GM21360 (cell line): ENCODE data around the gene GRK5.
"Not testable (repeated sequence)": the region's sequence is repeated elsewhere in the genome, so short reads cannot be mapped to it uniquely, and the experiment has no call there.

ENCODE experiments used
- ATAC-seq: cut with Tn5 transposase; IDR thresholded peaks from one replicate; pipeline ENCODE4 v1.9.1; 2021; ENCODE audit warnings: mild to moderate bottlenecking, moderate library complexity; ENCODE audit not compliant: unreplicated experiment

The GRK5 gene

DNA sequence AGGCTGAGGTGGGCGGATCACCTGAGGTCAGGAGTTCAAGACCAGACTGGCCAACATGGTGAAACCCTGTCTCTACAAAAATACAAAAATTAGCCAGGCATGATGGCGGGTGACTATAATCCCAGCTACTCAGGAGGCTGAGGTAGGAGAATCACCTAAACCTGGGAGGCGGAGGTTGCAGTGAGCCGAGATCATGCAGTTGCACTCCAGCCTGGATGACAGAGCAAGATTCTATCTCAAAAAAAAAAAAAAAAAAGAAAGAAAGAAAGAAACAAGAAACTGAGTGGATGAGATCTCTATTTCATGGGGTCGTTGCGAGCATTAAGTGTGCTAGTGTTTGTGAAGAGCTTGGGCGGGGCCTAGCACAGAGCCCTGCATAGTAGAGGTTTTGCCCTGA, 65.0 kb downstream of the GRK5 start:
- not testable (repeated sequence) for ATAC-seq

DNA sequence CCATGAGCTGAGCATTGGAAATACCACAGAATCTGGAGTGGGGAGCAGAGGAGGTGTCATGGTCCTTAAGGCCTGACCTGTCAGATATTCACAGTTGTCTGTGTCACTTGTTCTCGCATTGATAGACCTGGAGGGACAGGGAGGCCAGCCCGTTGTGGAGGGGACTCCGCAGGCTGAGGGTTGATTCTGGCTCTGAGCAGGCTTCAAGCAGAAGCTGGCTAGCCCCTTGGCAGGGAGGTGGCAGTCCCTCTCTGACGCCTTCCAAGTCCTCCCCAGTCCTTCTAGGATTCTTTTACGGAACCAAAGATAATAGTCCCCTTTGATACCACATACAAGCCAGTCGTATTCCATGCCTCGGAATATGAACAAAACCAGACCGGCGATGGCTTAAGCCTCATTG, 65.4 kb downstream of the GRK5 start:
- no peak for ATAC-seq

DNA sequence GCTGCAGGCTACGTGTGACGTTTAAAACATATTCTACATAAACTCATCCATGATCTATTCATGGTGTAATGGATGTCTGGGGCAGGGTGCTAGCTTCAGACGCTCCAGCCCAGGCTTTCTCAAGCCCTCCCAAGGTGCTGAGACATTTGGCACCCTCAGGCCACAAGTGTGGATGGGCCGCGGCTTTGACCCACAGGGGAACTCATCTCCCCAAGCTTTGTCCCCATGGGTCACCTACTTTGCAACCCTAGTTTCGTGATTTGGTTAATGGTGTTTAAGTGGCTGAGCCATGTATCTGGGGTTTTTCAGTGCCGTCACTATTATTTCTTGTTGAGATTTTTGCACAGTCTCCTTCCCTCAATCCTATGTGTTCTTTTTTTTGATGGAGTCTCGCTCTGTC, 66.0 kb downstream of the GRK5 start:
- ATAC-seq: no peak

DNA sequence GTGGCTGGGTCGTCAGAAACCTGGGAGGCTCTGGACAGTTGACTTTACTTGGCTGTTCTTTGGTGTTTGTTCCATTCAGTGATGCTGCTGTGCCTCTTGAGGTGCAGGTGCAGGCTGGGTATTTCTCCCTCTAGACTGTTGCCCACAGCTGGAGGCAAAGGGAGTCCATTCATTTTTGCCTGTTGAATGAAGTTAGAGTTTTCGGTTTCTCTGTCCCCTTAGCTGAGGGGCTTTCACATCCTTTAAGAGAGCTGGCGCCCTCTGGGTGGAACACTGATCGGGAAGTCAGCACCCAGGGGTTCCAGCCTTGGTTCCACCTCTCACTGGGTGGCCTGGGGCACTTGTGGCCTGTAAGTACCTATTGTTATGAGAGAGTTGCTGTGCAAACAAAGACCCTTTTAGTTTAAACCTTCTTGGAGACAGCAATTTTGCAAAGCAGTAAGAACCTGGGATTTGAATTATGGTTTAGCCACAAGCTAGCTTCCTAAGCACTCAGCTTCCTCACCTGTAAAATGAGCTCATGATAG, 67.2 kb downstream of the GRK5 start:
- ATAC-seq: no peak

DNA sequence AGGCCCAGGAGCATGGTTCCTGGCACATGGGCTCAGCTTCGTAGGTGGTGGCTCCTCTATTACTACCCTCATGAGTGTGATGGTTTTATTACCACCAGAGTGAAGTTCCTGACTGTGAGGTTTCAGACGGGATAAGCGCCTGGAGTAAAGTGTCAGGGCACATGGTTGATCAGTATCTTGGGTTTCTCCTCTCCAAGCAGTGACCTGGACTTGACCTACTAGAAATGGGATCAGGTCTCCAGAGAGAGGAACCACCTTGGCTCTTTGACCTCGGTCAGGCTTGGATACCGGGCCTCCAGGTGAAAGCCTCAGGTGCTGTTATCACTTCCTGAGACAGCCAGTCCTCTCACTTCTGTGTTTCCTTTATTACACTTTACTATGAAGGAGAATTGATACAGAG, 67.7 kb downstream of the GRK5 start:
- ATAC-seq: no peak

DNA sequence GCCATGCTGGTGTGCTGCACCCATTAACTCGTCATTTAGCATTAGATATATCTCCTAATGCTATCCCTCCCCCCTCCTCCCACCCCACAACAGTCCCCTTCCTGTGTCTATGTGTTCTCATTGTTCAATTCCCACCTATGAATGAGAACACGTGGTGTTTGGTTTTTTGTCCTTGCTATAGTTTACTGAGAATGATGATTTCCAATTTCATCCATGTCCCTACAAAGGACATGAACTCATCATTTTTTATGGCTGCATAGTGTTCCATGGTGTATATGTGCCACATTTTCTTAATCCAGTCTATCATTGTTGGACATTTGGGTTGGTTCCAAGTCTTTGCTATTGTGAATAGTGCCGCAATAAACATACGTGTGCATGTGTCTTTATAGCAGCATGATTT, 68.8 kb downstream of the GRK5 start:
- not testable (repeated sequence) for ATAC-seq

DNA sequence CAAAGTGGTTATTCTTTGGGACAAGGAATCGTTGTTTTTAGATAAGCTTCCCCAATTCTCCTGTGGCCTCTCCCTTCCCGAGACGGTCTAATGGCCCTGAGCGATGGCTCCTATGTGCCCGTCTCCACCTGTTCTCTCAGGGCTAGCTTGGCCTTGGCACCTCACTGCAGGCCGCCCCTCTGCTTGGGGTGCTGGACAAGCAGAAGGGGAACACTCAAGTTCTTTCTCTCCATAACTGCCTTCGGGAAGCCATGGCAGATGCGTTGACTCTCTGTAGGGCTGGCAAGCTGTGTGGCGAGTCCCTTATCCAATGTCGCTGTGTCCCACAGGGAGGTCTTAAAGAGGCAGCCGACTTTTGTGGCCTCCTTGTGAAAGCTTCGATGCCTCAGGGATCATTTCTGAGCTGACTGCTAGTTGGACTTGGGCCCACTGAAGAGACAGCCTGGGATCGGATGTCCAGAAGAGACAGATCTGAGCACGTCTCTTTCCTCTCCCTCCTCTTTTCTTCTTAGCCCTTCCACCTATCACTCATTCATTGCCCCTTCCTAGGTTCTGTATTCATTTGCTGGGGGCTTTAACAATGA, 70.8 kb downstream of the GRK5 start:
- no peak for ATAC-seq

DNA sequence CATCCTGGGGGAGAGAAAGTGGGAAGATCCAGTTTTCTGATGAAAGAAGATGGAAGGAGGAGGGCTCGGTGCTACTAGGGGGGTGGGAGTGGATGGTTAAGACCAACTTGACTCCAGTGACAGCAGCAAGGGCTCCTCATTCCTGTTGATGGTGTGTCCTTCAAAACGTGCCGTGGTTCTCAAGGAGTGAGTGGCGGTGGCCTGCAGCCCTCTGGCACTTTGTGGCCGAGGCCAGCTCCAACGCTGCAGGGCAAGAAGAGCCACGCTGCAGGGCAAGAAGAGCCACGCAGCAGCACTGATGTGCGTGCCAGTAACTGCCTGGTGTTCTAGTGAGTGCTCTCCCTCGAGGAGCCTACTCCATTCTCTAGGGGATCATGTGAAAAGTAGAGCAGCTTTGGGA, 72.1 kb downstream of the GRK5 start:
- ATAC-seq: no peak

DNA sequence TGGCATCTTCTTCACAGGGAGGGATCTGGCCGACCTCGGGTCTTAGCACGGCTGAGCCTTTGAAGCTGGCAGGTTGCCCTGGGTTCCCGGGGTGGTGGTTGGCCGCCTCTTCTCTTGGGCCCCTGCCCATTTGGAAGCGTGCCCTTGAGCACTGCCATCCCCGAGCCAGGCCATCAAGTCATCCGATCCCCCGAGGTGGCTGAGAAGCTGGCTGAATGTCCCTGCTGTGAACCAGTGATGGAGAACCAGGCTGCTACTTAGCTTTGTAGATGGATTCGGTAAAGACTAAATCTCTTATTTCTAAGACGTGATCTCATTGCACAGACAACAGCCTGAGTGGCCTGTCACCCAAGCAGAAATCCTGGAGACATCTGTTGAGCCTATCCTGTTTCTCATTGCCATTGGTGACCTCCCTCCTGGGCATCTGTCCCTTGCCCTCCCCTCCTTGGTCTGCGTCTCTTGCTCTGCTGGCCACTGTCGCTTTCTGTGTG, 74.3 kb downstream of the GRK5 start:
- no peak for ATAC-seq

DNA sequence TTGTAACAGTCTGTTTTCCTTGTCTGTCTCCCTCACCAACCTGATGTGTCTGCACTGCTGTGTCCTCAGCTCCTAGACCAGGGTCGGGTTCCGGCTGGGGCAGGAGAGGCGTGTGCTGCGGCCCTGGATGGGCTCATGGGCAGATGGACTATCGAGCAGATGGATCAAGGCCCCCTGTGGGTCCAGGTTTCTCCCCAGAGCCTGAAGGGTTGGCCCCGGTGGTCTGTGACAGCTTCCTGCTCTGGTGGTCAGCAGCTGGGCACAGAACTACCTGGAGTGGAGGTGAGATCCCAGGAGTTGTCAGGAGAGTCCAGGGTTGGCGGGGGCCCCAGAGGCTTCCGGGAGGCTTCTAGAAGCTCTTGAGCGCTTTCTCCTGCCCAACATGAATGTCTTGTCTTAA, 75.1 kb downstream of the GRK5 start:
- no peak for ATAC-seq

DNA sequence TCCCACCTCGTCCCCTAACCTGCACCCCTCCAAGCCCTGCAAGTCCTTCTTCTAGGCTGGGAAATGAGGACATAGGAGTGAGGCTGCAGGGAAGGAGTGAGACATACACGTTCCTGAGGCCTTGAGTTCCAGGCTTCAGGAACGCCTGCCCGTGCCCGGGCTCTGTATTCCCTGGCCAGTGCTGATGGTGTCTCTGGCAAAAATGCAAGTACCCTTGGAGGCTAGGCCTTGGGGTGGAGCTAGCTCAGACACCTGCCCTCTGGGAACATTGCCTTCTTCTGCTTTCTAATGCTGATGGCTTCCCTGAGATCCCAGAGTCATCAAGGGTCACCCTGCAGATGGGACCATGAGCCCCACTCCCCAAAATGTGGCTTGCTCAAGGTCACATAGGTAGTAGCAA, 76.0 kb downstream of the GRK5 start:
- no peak for ATAC-seq

DNA sequence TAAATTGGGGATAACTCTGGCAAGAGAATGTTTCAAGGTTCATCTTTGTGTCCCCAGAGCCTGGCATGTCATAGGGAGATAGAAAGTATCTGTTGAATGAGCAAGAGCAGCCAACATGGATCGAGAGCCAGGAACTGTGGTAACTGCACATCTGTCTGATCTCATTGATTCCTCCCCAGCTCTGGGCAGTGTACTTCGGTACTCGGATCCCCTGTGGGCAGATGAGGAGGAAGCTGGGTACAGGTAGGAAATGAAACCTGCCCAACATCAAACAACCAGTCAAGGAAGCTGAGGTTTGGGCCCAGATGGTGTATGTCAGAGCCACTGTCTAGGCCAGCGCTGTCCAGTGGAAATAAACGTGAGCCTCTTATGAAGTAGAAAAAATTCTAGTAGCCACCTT, 76.4 kb downstream of the GRK5 start:
- ATAC-seq: no peak

DNA sequence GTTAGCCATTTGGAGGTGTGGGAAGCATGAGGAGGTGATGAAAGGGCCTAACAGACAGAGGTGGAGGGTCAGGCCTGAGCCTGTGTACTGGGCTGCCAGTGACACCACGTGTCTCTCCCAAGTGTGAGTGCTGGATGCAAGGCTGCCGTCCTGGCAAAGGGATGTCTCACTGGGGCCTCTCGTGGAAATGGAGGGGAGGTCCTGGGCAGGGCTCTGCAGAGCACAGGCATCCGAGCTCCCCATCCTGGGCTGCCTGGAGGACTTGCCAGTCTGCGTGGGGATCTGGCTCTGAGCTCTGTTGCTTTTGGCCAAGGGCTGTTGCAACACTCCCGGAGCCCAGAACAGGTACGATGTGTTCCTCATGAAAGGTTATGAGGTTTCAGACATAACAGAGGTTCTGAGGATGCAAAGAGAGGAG, 77.3 kb downstream of the GRK5 start:
- ATAC-seq: no peak

DNA sequence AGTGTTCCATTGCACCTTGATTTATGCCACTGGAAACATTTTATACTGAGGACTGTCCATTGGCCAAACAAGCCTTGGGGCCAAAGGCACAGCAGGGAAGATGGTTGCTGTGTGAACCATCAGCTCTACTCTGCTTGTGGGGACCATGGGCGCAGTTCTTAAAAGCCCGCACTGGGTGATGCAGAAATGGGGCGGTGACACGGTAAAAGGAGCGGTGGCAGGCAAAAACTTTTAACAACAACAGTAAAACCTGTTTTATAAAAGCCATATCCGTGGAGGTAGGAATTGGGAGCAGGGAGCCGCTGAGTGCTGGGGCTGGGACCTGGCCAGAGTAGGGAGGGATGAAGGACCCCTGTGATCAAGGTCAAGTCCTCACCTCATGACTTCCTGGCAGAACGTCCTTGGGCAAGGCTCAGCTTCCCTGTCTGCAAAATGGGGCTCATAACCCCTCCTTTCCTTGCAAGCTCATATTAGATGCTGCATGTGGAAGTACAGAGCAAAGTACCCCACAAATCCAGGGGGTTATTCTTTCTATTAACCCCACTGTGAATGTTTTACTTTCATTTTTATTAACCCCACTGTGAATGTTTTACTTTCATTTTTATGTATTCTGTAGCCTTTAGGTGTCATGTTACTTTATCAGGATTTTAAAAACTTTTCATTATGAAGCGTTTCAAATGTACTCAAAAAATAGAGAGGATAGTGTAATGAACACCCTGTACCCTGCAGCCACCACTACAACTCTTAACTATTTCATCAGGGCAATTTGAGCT, 78.3 kb downstream of the GRK5 start:
- no peak for ATAC-seq

DNA sequence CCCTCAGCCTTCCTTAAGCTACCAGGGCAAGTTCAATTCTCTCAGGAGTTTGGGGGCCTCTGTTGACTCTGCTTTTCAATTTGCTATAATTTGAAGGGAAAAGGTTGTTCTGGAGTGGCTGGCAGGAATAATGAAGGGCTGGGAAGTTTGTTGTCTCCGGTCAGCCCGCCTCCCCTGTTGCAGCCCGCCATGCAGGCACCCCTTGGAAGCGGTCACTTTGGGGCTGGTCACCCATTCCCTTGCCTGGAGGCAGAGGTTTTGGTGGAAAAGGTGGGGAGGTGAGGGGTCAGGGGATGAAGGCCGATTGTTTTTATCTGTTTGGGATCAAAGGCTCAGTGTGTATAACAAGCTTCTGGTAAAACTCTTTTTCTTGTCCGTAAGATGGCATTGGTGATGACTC, 79.1 kb downstream of the GRK5 start:
- no peak for ATAC-seq

DNA sequence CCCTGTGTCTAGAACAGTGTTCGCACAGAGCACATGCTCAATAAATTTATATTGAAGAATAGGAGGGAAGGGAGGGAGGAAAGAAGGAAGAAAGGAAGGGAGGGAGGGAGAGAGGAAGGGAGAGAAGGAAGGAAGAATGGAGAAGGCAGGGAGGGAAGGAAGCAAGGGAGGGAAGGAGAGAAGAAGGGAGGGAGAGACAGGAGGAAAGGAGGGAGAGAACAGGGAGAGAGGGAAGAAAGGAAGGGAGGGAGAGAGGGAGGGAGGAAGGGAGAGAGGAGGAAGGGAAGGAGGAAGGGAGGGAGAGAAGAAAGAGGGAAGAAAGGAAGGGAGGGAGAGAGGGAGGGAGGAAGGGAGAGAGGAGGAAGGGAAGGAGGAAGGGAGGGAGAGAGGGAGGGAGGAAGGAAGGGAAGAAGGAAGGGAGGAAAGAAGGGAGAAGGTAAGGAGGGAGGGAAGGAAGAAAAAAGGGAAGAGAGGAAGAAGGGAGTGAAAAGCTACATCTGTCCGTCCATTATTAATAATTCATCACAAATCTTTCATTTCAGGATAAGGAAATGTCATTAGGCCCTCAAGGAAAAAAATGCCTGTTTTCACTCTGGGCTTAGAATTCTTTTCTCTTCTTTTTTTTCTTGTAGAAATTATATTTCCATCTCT, 79.7 kb downstream of the GRK5 start:
- no peak for ATAC-seq

DNA sequence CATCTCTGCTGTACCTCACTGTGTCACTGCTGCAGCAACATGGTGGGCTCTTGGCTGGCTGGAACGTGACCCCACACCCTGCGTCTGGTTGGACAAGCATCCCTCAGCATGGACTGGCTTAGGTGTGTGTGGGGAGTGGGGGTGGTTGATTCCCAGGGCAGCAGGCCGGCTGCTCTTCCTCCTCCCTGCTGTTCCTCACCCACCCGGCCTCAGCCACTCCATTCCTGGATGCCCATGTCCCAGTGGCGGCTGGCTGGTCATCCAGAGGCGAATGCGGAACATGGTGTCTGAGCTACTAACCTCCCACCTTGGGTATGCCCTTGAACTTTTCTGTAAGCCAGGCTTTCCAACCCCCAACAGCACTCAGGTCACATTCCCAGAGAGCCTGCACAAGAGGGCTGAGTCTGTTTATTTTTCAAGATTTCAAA, 81.2 kb downstream of the GRK5 start:
- no peak for ATAC-seq

DNA sequence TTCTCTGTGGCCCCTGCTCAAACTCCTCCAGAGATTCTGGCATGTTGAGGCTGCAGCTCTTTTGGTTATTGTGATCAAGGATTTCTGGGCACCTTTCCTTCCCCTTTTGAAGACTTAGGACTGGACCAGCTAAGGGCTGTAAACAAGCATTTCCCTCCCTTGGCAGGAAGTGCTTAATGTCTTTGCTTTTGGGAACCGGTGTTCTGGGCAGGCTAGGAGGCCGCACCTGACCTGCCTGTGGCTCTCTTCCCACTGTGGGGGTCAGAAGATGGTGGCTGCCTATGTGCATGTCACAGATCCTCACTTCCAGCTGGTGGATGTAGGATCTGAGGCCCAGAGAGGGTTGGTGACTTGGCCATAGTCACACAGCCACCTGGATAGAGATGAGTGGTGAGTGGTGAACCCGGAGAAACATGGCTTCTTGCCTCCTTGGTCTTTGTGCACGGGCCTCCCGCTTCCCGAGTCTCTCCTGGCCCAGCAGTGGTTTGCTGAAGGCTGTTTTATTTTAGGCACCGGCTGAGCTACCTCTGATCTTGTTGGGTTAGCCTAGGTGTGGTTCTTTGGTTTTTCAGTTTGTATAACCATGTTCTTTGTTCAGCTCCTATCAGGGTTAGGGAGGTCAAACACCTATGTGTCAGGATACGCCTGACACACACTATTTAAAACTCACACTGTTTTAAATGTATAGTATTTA, 82.0 kb downstream of the GRK5 start:
- no peak for ATAC-seq

DNA sequence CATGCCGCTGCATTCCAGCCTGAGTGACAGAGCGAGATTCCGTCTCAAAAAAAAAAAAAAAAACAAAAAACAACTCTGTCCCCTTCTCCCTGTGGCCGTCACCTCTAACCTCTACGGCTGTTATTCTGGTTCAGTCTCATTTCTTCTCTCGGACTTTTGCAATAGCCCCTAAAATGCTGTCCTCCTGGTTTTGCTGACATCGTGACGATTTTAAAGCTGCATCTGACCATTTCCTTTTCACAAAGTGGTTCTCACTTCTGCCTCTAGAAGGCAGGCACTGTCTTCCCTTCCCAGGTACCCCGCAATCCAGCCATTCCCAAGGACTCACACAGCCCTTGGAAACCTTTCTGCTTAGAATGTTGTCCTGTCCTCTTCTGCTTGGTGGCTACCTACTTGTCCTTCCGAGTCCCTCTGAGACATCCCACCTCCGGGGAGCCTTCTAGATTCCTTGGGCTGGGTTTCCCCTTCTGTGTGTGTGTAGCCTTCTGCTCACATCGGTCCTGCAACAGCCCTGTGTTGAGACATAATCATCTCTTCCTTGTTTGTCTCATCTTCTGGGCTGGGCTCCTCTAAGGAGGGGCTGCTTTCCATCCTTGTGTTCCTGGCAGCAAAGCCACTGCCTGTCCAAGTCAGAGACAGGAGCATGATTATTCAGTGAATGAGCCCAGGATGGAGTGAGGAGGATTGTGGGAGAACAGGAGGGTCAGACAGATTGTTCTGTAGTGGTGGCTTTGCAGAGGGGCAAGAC, 83.1 kb downstream of the GRK5 start:
- no peak for ATAC-seq

DNA sequence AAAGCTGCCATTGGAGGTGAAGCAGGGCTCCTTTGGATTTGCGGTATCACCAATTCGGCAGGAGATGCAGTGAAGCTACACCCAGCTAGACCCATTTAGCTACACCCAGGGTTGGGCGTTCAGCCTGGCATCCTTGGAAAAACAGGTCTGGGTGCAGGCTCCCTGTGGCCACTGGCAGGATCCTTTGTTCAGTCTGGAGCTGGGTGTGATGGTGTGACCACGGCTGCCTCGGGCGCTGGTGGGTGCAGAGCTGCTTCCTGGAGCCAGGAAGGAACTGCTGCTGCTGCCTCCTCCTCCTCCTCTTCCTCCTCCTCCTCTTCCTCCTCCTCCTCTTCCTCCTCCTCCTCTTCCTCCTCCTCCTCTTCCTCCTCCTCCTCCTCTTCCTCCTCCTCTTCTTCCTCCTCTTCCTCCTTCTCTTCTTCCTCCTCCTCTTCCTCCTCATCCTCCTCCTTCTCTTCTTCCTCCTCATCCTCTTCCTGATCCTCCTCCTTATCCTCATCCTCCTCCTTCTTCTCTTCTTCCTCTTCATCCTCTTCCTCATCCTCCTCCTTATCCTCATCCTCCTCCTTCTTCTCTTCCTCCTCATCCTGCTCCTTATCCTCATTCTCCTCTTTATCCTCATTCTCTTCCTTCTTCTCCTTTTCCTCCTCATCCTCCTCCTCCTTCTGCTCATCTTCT, 84.0 kb downstream of the GRK5 start:
- ATAC-seq: no peak
